Type B pancreatic cell (in vitro differentiated cells): Measurements from ENCODE around the gene GLI3. TPM values are rescaled to one million over a fixed set of nuclear protein-coding genes. Genes with fewer than 3 reads are reported as not detected.

ENCODE experiments used
- DNase-seq: peaks from one replicate; pipeline ENCODE4 v3.0.0; 2021; ENCODE audit warnings: mixed read lengths; ENCODE audit not compliant: unreplicated experiment; ENCODE audit errors: extremely low spot score
- H3K27ac Mint-ChIP-seq: 2 replicates; pipeline ENCODE4 v1.8.0; 2021; ENCODE audit warnings: mild to moderate bottlenecking, mixed read lengths
- H3K27me3 Mint-ChIP-seq: 2 replicates; pipeline ENCODE4 v1.8.0; 2021; ENCODE audit warnings: mixed read lengths
- H3K36me3 Mint-ChIP-seq: 2 replicates; pipeline ENCODE4 v1.8.0; 2021; ENCODE audit warnings: mixed read lengths
- H3K4me1 Mint-ChIP-seq: one replicate; pipeline ENCODE4 v1.8.0; 2021; ENCODE audit warnings: mixed read lengths; ENCODE audit not compliant: unreplicated experiment
- H3K4me3 Mint-ChIP-seq: 2 replicates; pipeline ENCODE4 v1.8.0; 2021; ENCODE audit warnings: mild to moderate bottlenecking, mixed read lengths
- H3K9me3 Mint-ChIP-seq: 2 replicates; pipeline ENCODE4 v1.8.0; 2021; ENCODE audit warnings: mixed read lengths
- CTCF ChIP-seq: fragments of 200-600 bp; sonication (generic); conservative IDR thresholded peaks from 2 replicates; pipeline ENCODE4 v1.5.0; 2021; ENCODE audit warnings: antibody characterized with exemption, mild to moderate bottlenecking
- total RNA-seq: library from RNA; stranded (reverse); gene quantifications from 2 replicates; pipeline ENCODE4 v1.2.1, GENCODE V29; 2021; ENCODE audit warnings: low replicate concordance

The GLI3 gene
- total RNA-seq, 1 donor from 2014 or later = 141 TPM

DNA sequence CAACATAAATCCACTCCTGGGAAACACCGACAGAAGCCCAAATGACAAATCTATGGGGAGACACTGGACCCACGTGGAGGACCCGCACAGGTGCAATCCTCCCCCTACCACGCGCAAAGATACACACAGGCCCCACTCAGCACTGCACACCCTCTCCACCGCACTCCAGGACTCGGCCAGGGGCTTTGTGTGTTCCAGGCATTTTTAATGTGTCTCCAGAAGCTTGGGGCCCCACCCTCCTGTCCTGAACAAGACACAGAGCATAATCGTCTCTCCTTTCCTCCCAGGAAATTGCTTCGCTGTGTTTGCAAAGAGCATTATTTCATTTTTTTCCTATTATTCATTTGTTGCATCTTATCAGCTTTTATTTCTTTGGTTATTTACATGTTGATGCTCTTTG is 82.8 kb downstream of the GLI3 start:
- Mint-ChIP-seq H3K9me3 (no peaks in the 10 kb centered on the region), H3K27ac (peak overlapping the region; percentile 79), H3K4me3 (peak overlapping the region; percentile 32), H3K4me1 (peaks cover 33% of the 10 kb centered on the region), H3K36me3 (no peaks in the 10 kb centered on the region), H3K27me3 (no peaks in the 10 kb centered on the region)
- no peak for TF ChIP-seq CTCF
- no peak for DNase-seq

DNA sequence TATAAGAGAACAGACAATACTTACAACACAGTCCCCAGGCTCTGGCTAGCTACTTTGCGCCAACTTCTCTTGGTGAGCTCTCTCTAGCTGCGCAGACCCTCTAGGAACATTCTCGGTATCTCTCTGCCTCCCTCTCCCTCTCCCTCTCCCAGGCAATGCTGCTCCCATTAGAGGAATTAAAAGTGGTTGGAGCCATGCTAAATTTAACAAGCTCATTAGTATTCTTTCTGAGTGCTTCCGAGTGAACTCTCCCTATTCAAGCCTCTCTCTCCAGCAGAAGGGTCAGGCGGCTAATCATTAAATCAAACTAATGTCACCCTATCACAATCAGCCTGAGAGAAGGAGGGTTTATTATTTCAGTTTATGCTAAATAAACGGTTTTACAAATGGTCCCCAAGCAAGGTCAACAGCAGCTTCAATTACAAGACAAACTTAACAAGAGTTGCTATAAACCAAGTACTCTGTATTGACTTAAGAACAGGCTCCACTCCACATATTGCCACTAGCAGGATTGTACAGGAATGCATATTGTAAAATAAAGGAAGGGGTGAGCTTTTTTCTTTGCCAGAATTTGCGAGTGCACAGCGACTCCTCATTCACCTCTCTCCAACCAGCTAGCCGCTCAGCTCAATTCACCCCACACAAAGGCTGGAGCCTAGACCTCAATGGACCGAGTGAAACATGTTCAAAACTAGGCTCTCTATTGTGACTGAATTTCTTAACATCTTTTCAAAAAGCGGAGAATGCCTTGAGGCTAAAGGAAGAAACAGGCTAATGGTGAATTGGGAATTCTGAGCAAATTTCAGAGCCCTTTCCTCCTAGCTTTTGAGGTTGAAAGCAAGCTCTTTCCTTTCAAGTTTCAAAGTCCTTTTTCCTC is 84.4 kb downstream of the GLI3 start:
- Mint-ChIP-seq H3K36me3 (peaks cover 4% of the 10 kb centered on the region), H3K27ac (no peak overlapping the region), H3K4me1 (peaks cover 34% of the 10 kb centered on the region), H3K9me3 (no peaks in the 10 kb centered on the region), H3K27me3 (no peaks in the 10 kb centered on the region), H3K4me3 (no peak overlapping the region)
- TF ChIP-seq CTCF = no peak
- DNase-seq = no peak

DNA sequence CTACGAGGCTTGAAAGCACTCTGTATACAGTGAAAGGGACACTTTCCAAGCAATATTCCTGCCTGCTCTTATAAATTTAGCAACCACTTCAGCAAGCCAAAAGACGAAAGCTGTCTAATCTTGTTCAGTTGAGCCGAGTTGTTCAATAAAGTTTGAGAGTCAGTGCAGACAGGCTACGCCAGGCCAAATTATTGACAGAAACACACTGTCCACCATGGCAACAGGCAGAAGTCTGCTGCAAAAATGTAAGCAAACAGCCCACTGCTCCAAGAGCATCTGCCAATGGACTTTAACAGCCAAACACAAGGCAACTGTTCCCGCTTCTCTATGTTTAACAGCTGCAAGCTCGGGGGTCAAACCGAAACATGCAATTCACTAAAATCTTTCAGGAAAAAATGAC is 85.7 kb downstream of the GLI3 start:
- peaks cover 13% of the 10 kb centered on the region for H3K36me3 Mint-ChIP-seq
- no peaks in the 10 kb centered on the region for H3K27me3 Mint-ChIP-seq
- peaks cover 34% of the 10 kb centered on the region for H3K4me1 Mint-ChIP-seq
- H3K4me3 Mint-ChIP-seq = no peak overlapping the region
- H3K9me3 Mint-ChIP-seq = no peaks in the 10 kb centered on the region
- no peak overlapping the region for H3K27ac Mint-ChIP-seq
- TF ChIP-seq CTCF = no peak
- no peak for DNase-seq

DNA sequence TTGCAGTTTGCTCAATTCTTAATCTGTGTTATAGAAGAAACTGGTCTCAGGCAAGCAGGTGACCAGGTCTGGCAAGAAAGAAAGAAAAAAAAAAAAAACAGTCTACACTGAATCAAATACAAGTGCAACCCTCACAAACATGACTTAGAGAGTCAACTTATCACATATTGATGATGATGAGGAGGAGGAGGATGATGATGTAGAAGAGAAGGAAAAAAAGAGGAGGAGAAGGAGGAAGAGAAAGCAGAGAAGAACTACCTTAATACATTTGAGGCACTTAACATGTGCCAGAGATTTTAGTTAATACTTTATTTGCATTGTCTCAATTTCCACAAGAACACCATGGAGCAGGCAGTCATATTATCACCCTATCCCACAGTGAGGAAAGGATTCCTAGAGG is 91.5 kb downstream of the GLI3 start:
- Mint-ChIP-seq H3K9me3 (no peaks in the 10 kb centered on the region), H3K27me3 (no peaks in the 10 kb centered on the region), H3K4me3 (no peak overlapping the region), H3K4me1 (peaks cover 54% of the 10 kb centered on the region), H3K27ac (no peak overlapping the region), H3K36me3 (peaks cover 28% of the 10 kb centered on the region)
- TF ChIP-seq CTCF = no peak
- no peak for DNase-seq

- Mint-ChIP-seq H3K36me3 (peaks cover 35% of the 10 kb centered on the region), H3K4me1 (peaks cover 61% of the 10 kb centered on the region), H3K9me3 (no peaks in the 10 kb centered on the region), H3K4me3 (no peak overlapping the region), H3K27me3 (no peaks in the 10 kb centered on the region), H3K27ac (no peak overlapping the region)
- TF ChIP-seq CTCF = no peak
- no peak for DNase-seq
Observed at GRCh38 chr7:42144604-42145003, 92.4 kb downstream of the GLI3 start.
